ENCODE results near the gene TRIP13.

DNA sequence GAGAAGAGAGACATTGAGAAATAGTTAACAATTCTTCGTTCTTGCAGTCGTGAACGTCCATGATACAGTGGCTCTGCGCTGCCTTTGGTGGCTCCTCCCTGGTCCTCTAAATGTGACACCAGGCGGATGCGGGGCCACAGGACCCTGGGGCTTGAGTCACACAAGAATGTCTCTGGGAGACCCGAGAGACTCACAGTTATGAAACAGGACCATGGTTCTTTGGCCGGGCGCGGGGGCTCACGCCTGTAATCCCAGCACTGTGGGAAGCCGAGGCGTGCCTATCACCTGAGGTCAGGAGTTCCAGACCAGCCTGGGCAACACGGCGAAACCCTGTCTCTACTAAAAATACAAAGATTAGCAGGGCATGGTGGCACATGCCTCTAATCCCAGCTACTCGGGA is 41.1 kb upstream of the TRIP13 start:
- no peak for TF ChIP-seq SPI1 (IDR thresholded peaks at IDR 0.05; ENCODE audit: borderline replicate concordance, insufficient read depth, low read depth, low read length)
- TF ChIP-seq SMARCA5 (IDR thresholded peaks at IDR 0.05) = no peak
- no peak for TF ChIP-seq CTCF (IDR thresholded peaks at IDR 0.05 in 2 of 3, conservative IDR thresholded peaks at IDR 0.05 in 1 of 3; ENCODE audit: control insufficient read depth in 2 of 3, extremely low read depth in 1 of 3, insufficient read depth in 1 of 3, low read depth in 3 of 3, low read length in 3 of 3)
- TF ChIP-seq POLR2A (IDR thresholded peaks at IDR 0.05; ENCODE audit: low read depth, low read length) = no peak
- TF ChIP-seq YBX1 (IDR thresholded peaks at IDR 0.05) = no peak
- no peak for TF ChIP-seq MYC (IDR thresholded peaks at IDR 0.05; ENCODE audit: insufficient read depth, insufficient read length, insufficient replicate concordance, low read length, severe bottlenecking)
- no peak for TF ChIP-seq RAD21 (IDR thresholded peaks at IDR 0.05; ENCODE audit: insufficient read depth, low read depth, low read length)
- TF ChIP-seq FOXK2 (IDR thresholded peaks at IDR 0.05) = no peak
- TF ChIP-seq TARDBP (IDR thresholded peaks at IDR 0.05; ENCODE audit: borderline replicate concordance) = no peak
- no peak for TF ChIP-seq ZNF217 (IDR thresholded peaks at IDR 0.05)
- TF ChIP-seq TCF3 (IDR thresholded peaks at IDR 0.05; ENCODE audit: borderline replicate concordance, insufficient read depth, low read depth, low read length) = no peak
- TF ChIP-seq FOXM1 (IDR thresholded peaks at IDR 0.05; ENCODE audit: low read depth, low read length) = no peak
- TF ChIP-seq TAF1 (IDR thresholded peaks at IDR 0.05; ENCODE audit: borderline replicate concordance, low read depth, low read length) = no peak

Measured in GM12878 (cell line).